Ovary (tissue), 9 donors: ENCODE results near the gene KATNAL1. TPM values are rescaled to one million over a fixed set of nuclear protein-coding genes. Genes with fewer than 3 reads are reported as not detected.

Source experiments
- DNase-seq, 5 donors: peaks; one replicate each; pipeline ENCODE4 v3.0.0-alpha.2; 2019 to 2020
- H3K27ac ChIP-seq, 2 donors: fragments of 200-600 bp; one replicate each; pipeline versions ENCODE4 v1.5.1 to v1.8.0; 2019 to 2022
- H3K27me3 ChIP-seq: fragments of 200-600 bp; one replicate; pipeline ENCODE4 v1.8.0; 2022
- H3K36me3 ChIP-seq: fragments of 200-600 bp; sonication (generic); one replicate; pipeline ENCODE4 v1.5.1; 2019
- H3K4me1 ChIP-seq: one replicate; pipeline ENCODE4 v1.8.1; 2013; ENCODE audit warnings: mild to moderate bottlenecking, moderate library complexity; ENCODE audit not compliant: insufficient read depth
- H3K4me3 ChIP-seq: fragments of 200-600 bp; sonication (generic); one replicate; pipeline ENCODE4 v1.5.1; 2017
- H3K9me3 ChIP-seq, 2 donors: fragments of 200-600 bp in 1 of 2; sonication (generic) in 1 of 2; one replicate each; pipeline versions ENCODE4 v1.5.1 to v1.8.1; 2013 to 2019; ENCODE audit warnings: mild to moderate bottlenecking in 1 of 2, moderate library complexity in 1 of 2
- CTCF ChIP-seq, 3 donors: fragments of 450-650 bp in 2 of 3; fragments of 200-600 bp in 1 of 3; IDR thresholded peaks; one replicate each; pipeline versions ENCODE4 v1.5.1 to v1.8.0; 2016 to 2022; ENCODE audit warnings: antibody characterized with exemption in 3 of 3, mild to moderate bottlenecking in 1 of 3
- EP300 ChIP-seq: sonication (generic); formaldehyde crosslinking; IDR thresholded peaks from one replicate; pipeline ENCODE4 v1.6.1; 2017; ENCODE audit warnings: antibody characterized with exemption
- POLR2A ChIP-seq: fragments of 450-650 bp; IDR thresholded peaks from one replicate; pipeline ENCODE4 v1.6.1; 2017; ENCODE audit warnings: antibody characterized with exemption, mild to moderate bottlenecking, moderate library complexity
- WGBS, 3 donors: extraction: QIAGEN DNeasy Blood & Tissue Kit in 1 of 3; methylation state at CpG; one replicate each; pipeline versions ENCODE4 v1.1.5 to v1.1.7; 2013 to 2017; 5-methylcytosine and 5-hydroxymethylcytosine counted together
- intact Hi-C, 4 donors: fragments of 100-400 bp; cut with DNase I; formaldehyde crosslinking; loops; one replicate each; pipeline versions ENCODE4 v1.11.0 to v1.15.1; 2022 to 2023
- polyA plus RNA-seq, 2 donors: library from polyadenylated mRNA; stranded (reverse); fragments of 200-250 nt in 1 of 2; fragments of 350-450 nt in 1 of 2; fragmentation: Illumina TruSeq in 1 of 2; extraction: RNeasy Lipid Tissue Mini Kit (QIAGEN cat#74804) in 1 of 2; gene quantifications; one replicate each; pipeline ENCODE4 v1.2.3, GENCODE V29; 2013 to 2014
- total RNA-seq, 7 donors: library from RNA; depleted of rRNA in 2 of 7; stranded (reverse); fragments of >200 nt in 2 of 7; fragmentation: NEBNext Ultra II Directional in 3 of 7; extraction: Animal tissue kit (Norgen Biotek cat#: 25700) in 3 of 7; gene quantifications; one replicate each; pipeline versions ENCODE4 v1.1.0 to v1.2.4, GENCODE V29; 2016 to 2023
- donor health status: DM: no; HTN: no; CAD: no; lungs with moderate emphysema.
- donor health status: DM: no; HTN: no; CAD: no.
- donor health status: Bipolar disorder and iron deficiency.
- donor health status: DM: yes; HTN: yes; CAD: no.
- donor health status: DM: no; HTN: no; CAD: no.
- donor health status: DM: yes; HTN: yes; CAD: no.

Gene KATNAL1
- total and polyA plus RNA-seq, 9 donors, result 2.9 to 23.2 (median 15.7) TPM

- Histone ChIP-seq H3K36me3 (no peaks in the 10 kb centered on the region), H3K27ac (no peak overlapping the region), H3K27me3 (no peaks in the 10 kb centered on the region), H3K4me3 (no peak overlapping the region), H3K4me1 (no peaks in the 10 kb centered on the region), H3K9me3 (no peaks in the 10 kb centered on the region)
- DNase-seq, result no peak
- WGBS, 3 donors, result 67 to 71% (median 70%) methylated on average over 11 of the region's 11 CpGs
- TF ChIP-seq CTCF (IDR thresholded peaks at IDR 0.05) (no peak), POLR2A (no peak), EP300 (no peak)
- intact Hi-C loops, result no loop called here
Observed at GRCh38 chr13:30165796-30166195, 141.6 kb downstream of the KATNAL1 start.

- H3K4me3 ChIP-seq, result no peak overlapping the region
- intact Hi-C loops, result no loop called here
- no peaks in the 10 kb centered on the region for H3K4me1 ChIP-seq
- no peak for TF ChIP-seq EP300
- TF ChIP-seq CTCF (IDR thresholded peaks at IDR 0.05), result no peak
- TF ChIP-seq POLR2A, result no peak
- no peaks in the 10 kb centered on the region for H3K9me3 ChIP-seq
- DNase-seq, result no peak
- H3K27ac ChIP-seq, result no peak overlapping the region
- no peaks in the 10 kb centered on the region for H3K27me3 ChIP-seq
- 82 to 93% (median 89%) methylated on average over 2 of the region's 2 CpGs for WGBS, 3 donors
- no peaks in the 10 kb centered on the region for H3K36me3 ChIP-seq
Observed at GRCh38 chr13:30165071-30165470, 142.3 kb downstream of the KATNAL1 start.

- no peak for DNase-seq
- H3K4me3 ChIP-seq, result no peak overlapping the region
- H3K36me3 ChIP-seq, result no peaks in the 10 kb centered on the region
- no peaks in the 10 kb centered on the region for H3K9me3 ChIP-seq
- intact Hi-C loops, result no loop called here
- no peaks in the 10 kb centered on the region for H3K27me3 ChIP-seq
- TF ChIP-seq POLR2A, result no peak
- no peak for TF ChIP-seq EP300
- no peak for TF ChIP-seq CTCF (IDR thresholded peaks at IDR 0.05)
- no peaks in the 10 kb centered on the region for H3K4me1 ChIP-seq
- no peak overlapping the region for H3K27ac ChIP-seq
- WGBS, 3 donors, result 52 to 63% (median 59%) methylated on average over 9 of the region's 9 CpGs
Observed at GRCh38 chr13:30164146-30164545, 143.2 kb downstream of the KATNAL1 start.

- no peaks in the 10 kb centered on the region for H3K9me3 ChIP-seq
Observed at GRCh38 chr13:30163441-30163840, 143.9 kb downstream of the KATNAL1 start.

More at GRCh38 chr13:30163441-30163840, 143.9 kb downstream of the KATNAL1 start:
- Histone ChIP-seq H3K27me3 (no peaks in the 10 kb centered on the region), H3K4me3 (no peak overlapping the region), H3K27ac (no peak overlapping the region), H3K36me3 (no peaks in the 10 kb centered on the region), H3K4me1 (no peaks in the 10 kb centered on the region)
- TF ChIP-seq POLR2A, result no peak
- no peak for TF ChIP-seq EP300
- no peak for TF ChIP-seq CTCF (IDR thresholded peaks at IDR 0.05)
- intact Hi-C loops, result no loop called here
- WGBS, 3 donors, result 94 to 100% (median 97%) methylated on average over 2 of the region's 2 CpGs
- no peak for DNase-seq
